ENCODE measurements around the gene MAL.

Gene MAL

GRCh38 chr2:95061119-95061512 is 35.6 kb downstream of the MAL start:
- no peak overlapping the region for H3K27ac ChIP-seq
- no peak for TF ChIP-seq ZFX (IDR thresholded peaks at IDR 0.05; ENCODE audit: borderline replicate concordance)
- TF ChIP-seq CTCF (IDR thresholded peaks at IDR 0.05) = no peak

DNA sequence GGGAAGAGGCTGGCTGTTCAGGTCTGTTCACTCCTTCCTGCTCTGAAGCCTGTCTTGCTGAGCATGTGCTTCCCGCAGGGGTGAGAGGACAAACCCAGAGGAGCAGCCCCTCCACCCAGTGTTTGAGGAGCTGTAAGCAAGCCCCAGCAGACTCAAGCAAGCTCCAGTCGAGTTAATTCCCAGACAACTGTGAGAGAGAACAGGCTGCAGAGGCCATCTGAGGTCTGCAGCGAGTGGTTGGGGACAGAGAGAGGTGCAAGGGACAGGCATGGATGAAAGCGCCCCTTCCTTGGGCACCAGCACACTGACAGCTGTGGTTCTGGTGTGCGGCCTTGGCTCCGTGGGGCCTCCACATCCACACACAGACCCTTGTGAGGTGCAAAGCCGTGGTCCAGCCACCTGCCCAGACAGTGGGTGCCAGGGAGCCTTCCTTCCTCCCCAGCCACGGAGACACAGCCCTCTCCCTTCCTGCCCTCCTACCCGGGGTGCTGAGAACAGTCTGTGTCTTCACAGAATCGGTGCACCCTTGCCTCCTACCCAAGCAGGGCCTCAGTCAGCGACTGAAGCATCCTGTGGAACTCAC is 36.2 kb downstream of the MAL start:
- no peak overlapping the region for H3K27ac ChIP-seq
- TF ChIP-seq ZFX (IDR thresholded peaks at IDR 0.05; ENCODE audit: borderline replicate concordance) (no peak), CTCF (IDR thresholded peaks at IDR 0.05) (no peak)

DNA sequence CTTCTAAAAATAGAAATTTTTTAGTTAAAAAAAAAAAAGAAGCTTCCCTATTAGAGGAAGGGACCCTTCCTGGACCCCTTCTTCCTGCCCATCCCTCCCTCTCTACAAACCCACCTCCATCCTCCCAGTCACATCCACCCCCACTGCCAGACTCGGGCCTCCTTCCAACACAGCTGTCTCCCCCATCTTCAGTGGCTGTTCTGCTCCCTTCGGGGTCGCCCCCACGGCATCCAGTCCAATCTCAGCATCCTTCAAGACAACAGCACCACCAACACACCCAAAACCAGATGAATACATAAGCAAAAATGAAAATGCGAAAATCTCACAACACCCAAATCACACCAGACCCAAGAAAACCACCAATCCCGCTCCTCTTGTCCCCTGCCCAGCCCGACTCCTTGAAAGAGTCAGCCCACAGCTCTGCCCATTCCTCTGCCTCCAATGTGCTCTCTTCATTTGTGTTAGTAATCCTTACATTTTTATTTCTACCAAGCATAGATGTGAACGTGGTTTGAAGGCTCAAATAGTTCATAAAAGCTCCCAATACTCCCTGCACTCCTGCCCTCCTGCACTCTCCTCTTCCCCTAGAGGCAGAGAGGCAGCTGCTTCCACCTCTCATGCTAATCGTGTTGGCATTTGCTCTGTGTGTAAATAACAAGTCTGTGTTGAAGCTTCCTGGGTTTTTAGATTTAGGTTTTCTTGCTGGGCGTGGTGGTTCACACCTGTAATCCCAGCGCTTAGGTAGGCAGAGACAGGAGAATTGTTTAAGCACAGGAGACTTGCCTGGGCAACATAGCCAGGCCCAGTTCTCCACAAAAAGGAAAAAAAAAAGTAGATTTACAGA is 37.0 kb downstream of the MAL start:
- H3K27ac ChIP-seq = no peak overlapping the region
- no peak for TF ChIP-seq CTCF (IDR thresholded peaks at IDR 0.05)
- no peak for TF ChIP-seq ZFX (IDR thresholded peaks at IDR 0.05; ENCODE audit: borderline replicate concordance)

DNA sequence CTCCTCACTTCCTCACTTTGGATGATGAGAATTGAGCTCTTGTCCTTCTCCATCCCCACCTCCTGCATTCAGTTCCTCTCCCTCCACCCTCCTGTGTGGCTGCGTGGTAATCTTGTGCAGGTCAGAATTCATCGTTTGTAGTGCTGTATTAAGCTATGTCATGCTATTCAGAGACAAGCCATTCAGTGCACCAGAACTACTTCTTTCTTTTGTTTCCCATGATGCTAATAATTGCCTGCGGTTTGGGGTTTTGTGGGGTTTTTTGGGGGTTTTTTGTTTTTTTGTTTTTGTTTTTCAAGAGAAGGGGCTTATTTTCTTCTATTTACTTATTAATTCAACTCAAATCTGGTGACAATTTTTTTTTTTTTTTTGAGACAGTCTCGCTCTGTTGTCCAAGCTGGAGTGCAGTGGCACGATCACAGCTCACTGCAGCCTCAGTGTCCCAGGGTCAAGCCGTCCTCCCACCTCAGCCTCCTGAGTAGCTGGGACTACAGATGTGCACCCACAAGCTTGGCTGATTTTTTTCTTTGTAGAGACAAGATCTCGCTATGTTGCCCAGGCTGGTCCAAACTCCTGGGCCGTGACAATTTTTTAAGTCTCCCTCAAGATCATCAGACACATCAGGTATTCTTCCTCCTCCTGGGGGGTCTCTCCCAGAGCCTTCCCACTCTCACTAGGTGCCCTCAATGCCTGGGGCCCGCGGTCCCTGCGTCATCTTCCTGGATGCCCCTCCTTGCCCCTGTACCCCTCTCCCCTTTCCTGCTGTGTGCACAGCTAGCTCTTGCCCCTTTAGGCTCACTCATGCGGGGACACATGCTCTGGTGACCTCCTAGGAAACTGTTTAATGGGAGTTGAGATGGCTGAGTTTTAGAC is 37.8 kb downstream of the MAL start:
- no peak overlapping the region for H3K27ac ChIP-seq
- no peak for TF ChIP-seq CTCF (IDR thresholded peaks at IDR 0.05)
- TF ChIP-seq ZFX (IDR thresholded peaks at IDR 0.05; ENCODE audit: borderline replicate concordance) = no peak

GRCh38 chr2:95068256-95068655 is 42.7 kb downstream of the MAL start:
- TF ChIP-seq ZFX (IDR thresholded peaks at IDR 0.05; ENCODE audit: borderline replicate concordance) = no peak
- no peak for TF ChIP-seq CTCF (IDR thresholded peaks at IDR 0.05)
- H3K27ac ChIP-seq = no peak overlapping the region

- no peak overlapping the region for H3K27ac ChIP-seq
- TF ChIP-seq ZFX (IDR thresholded peaks at IDR 0.05; ENCODE audit: borderline replicate concordance) (no peak), CTCF (IDR thresholded peaks at IDR 0.05) (no peak)
These were observed 44.0 kb downstream of the MAL start for GRCh38 chr2:95069465-95069864.
